T follicular helper cell (primary cell): ENCODE results near the gene MSRB1.
"Not testable (repeated sequence)": the region's sequence is repeated elsewhere in the genome, so short reads cannot be mapped to it uniquely, and the experiment has no call there.

ENCODE experiments used
- DNase-seq: peaks from one replicate; pipeline ENCODE4 v3.0.0-alpha.2; 2020; ENCODE audit warnings: low read depth

Gene MSRB1

DNA sequence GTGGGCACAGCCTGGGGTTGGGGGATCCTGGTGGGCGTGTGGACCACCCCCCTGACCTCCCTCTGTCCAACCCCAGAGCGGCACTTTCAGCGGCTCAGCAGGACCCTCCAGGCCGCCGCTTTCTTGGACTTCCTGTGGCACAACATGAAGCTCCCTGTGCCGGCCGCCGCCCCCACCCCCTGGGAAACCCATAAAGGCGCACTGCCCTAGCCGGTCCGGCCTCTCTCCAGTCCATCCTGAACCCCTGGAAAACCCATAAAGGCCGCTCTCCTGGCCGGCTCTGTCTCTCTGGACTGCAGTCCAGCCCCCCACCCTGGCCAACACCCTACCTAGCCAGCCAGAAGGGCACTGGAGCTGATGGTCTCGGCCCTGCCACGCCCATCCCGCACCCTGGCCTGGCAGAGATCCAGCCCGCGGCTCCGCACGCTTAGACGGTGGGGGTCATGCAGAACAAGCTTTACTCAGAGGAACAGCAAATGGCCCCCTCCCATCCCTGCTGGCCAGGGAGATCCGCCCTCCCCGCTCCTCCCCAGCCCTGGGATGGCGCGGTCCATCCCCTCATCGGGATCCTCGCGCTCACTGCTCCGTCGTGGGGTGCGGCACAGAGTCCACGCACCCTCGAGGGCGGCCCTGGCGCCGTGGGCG, 35.6 kb upstream of the MSRB1 start:
- no peak for DNase-seq

DNA sequence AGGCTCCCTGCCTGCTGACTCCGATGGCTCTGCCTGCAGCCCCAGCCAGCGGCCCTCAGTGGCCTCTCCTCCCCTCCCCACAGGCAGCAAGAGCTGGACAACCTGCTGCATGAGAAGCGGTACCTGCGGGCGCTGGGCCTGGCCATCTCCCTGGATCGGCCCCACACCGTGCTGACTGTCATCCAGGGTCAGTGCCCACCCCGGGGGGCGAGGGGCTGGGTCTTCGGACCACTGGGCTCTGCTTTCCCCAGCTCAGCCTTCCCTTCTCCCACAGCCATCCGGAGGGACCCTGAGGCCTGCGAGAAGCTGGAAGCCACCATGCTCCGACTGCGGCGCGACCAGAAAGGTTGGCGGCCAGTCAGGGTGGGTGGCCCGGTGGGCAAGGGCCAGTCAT, 34.9 kb upstream of the MSRB1 start:
- no peak for DNase-seq

DNA sequence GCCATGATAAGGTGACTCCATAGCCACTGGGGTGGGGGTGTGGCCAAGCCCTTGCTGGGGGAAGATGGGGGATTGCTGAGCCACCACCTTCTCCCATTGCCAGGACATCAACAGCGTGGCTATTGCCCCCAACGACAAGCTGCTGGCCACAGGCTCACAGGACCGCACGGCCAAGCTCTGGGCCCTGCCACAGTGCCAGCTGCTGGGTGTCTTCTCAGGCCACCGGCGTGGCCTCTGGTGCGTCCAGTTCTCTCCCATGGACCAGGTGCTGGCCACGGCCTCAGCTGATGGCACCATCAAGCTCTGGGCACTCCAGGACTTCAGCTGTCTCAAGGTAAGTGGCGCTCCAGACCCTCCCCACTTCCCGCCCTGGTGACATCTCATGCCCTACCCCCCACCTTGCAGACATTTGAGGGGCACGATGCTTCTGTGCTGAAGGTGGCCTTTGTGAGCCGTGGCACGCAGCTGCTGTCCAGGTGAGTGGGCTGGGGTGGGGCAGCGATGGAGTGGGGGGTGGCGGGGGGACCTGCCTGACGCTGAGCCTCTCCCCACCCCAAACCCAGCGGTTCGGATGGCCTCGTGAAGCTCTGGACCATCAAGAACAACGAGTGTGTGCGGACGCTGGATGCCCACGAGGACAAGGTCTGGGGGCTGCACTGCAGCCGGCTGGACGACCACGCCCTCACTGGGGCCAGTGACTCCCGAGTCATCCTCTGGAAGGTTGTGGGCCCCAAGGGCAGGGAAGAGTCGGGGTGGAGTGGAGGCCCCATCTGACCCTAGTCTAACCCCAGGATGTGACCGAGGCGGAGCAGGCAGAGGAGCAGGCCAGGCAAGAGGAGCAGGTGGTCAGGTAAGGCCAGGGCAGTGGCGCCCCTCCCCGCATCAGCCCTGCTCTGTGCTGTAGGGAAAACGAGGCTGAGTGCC, 34.2 kb upstream of the MSRB1 start:
- no peak for DNase-seq

DNA sequence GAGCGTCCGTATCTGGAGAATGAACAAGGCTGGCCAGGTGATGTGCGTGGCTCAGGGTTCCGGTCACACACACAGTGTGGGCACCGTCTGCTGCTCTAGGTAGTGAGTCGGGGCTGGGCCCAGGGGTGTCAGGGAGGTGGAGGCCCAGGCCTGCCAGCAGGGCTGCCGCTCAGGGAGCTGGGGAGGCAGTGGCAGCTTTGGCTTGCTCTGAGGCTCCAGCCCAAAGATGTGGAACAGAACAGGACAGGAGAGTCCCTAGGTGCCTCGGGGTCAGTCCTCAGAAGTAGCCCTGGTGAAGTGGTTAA, 33.2 kb upstream of the MSRB1 start:
- no peak for DNase-seq

DNA sequence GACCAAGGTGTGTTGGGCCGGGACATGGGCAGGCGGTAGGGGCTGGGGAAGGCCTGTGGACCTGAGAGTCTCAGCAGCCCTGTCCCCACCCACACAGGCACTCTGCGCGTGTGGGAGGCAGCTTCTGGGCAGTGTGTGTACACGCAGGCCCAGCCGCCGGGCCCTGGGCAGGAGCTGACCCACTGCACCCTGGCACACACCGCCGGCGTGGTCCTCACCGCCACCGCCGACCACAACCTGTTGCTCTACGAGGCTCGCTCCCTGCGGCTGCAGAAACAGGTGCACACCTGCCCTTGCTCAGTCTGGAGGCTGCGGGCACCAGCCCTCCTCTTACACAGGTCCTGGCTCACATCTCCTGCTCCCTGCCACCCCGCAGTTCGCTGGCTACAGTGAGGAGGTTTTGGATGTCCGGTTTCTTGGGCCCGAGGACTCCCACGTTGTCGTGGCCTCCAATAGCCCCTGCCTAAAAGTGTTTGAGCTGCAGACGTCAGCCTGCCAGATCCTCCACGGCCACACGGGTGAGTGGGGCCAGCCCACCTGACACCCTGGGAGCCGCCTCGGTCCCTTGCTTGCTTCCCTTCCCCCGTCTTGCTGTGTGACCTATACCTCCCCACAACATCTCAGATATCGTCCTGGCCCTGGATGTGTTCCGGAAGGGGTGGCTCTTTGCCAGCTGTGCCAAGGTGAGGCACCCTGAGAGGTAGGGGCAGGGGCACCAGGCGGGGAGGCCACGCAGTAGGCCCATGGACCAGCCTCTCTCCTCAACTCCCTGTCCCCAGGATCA, 32.6 kb upstream of the MSRB1 start:
- DNase-seq = no peak

DNA sequence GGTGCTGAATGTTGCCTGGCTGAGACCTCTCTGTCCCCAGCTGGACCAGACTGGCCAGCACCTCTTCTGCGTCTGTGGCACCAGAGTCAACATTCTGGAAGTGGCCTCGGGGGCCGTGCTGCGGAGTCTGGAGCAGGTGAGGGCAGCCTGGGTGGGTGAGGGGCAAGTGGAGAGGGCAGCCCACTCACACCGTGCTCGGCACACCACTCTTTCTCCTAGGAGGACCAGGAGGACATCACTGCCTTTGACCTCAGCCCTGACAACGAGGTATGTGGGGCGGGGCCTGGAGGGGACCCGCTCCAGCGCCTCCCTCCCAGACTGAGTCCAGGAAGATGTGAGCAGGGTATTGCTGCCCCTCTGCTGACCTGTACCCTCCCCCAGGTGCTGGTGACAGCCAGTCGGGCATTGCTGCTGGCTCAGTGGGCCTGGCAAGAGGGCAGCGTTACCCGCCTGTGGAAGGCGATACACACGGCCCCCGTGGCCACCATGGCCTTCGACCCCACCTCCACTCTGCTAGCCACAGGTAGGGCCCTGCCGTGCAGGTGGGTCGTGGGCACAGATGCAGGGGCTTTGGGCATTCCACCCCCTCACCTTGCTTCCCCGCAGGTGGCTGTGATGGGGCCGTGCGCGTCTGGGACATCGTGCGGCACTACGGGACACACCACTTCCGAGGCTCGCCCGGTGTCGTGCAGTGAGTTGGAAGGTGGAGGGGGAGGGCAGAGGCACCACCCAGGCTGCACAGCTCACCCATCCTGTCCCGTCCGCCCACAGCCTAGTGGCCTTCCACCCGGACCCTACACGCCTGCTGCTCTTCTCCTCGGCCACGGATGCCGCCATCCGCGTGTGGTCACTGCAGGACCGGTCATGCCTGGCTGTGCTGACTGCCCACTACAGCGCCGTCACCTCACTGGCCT, 31.4 kb upstream of the MSRB1 start:
- no peak for DNase-seq

DNA sequence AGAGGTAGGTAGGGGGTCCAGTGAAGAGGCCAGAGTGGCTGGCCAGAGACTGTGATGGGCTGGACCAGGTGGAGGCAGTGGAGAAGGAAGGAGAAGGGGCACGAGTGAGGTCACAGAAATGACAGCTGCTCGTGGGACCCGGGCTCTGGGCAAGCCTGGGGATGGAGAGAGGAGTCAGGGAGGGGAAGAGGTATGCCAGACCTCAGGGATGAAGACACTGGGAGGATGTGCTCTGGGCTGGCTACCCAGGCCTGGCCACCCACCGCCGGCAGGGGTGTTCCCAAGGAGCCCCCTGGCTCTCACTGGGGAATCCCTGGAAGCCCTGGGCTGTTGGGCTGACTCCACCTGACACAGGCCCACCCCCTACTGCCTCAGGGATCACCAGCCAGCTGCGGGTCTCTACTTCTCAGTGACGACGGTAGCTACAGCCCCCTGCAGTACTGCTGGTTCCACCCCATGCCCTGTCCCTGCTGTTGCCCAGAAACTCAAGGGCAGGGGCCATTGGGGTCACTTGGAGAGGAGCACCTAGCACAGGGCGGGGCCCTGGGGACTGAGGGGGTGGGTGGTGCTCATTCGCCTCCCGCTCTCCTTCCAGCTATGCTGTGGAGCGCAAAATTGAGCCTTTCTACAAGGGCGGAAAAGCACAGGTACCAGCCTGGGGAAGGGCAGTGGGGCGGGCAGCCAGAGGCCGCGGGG, 30.6 kb upstream of the MSRB1 start:
- DNase-seq = no peak

DNA sequence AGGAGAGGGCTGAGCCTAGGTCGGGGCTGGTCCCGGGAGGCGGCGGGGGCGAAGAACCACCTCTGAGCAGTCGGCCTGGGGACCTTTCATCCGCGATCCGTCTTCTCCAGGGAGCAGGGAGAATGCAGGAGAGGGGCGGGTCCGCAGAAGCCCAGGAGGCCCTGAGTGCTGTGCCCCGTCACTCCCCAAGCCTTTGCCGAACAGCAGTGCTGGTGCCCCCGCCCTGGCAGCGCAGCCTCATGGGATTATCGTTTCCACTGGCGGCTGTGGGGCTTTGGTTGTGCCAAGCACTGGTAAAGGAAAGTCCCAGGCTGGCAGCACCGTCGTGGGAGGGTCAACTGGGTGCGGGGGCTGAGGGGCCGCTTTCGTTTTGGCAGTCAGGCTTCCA, 29.5 kb upstream of the MSRB1 start:
- DNase-seq = no peak

DNA sequence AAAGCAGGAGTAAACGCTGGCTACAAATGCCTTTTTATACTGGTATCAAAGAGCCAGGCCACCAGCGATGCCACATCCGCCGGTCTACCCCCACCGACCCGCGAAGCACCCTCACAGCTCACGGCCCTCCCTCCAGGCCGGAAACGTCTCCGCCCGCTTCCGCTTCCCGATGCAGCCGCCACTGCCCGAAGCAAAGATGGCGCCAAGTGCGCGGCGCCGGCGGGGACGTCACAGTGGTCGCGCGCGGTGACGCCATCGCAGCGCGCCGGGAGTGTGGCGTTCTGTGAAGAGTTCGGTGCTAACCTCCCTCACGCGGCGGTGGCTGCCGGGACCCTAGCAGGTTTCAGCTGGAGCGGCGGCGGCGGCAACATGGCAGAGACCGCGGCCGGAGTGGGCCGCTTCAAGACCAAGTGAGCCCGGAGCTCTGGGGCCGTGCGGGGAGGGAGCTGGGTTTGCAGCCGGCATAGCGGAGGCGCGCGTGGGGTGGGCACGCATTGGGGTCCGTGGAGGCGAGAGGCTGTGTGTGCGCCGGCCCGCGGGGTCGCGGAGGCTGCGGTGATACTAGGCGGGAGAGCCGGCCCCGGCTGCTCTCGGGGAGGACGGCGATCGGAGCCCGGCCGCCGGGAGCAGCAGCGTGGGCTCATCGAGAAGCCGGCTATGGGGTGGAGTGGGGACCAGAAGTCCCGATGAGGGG, 28.9 kb upstream of the MSRB1 start, which contains the start of gene TBL3:
TSS of gene TBL3 (plus strand) at position 258 of the 694 bp plus-strand sequence. CDS start at position 370, 112 bp downstream.
- peak; percentile 94 for DNase-seq

DNA sequence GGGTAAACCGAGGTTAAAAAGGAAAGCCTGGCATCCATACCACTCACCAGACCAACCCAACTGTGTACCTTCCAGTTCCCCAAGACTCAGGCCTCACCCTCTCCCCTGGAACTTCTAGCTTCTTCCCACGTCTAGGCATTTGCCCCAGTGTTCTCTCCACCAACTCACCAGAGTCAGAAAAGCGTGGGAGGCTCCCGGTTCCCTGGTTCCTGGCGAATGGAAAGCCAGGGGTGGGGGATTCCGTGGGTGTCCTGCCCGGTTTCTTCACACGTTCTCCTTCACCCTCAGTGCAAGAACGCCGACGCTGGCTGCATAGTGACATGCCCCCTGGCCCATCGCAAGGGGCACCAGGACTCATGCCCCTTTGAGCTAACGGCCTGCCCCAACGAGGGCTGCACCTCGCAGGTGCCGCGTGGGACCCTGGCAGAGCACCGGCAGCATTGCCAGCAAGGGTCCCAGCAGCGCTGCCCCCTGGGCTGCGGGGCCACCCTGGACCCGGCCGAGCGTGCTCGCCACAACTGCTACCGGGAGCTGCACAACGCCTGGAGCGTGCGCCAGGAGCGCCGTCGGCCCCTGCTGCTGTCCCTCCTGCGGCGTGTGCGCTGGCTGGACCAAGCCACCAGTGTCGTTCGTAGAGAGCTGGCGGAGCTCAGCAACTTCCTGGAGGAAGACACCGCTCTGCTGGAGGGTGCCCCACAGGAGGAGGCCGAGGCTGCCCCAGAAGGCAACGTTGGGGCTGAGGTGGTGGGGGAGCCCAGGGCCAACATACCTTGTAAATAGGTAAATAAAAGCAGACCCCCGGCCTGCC, 25.4 kb upstream of the MSRB1 start:
- no peak for DNase-seq

DNA sequence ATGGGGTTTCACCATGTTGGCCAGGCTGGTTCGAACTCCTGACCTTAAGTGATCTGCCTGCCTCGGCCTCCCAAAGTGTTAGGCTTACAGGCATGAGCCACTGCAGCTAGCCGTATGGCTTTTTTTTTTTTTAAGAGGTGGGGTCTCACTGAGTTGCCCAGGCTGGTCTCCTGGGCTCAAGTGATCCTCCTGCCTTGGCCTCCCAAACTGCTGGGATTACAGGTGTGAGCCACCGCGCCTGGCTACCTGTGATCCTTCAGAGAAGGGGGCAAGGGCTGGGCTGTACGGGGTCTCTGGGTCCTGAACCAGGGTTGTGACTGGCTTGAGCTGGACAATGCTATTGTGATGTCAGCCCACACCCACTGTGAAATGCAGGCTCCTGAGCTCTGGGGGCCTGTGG, 23.5 kb upstream of the MSRB1 start, which contains the start of gene RNF151:
TSS of gene RNF151 (plus strand) at position 397 of the 400 bp plus-strand sequence. CDS start 26 bp downstream, outside the sequence.
- no peak for DNase-seq

DNA sequence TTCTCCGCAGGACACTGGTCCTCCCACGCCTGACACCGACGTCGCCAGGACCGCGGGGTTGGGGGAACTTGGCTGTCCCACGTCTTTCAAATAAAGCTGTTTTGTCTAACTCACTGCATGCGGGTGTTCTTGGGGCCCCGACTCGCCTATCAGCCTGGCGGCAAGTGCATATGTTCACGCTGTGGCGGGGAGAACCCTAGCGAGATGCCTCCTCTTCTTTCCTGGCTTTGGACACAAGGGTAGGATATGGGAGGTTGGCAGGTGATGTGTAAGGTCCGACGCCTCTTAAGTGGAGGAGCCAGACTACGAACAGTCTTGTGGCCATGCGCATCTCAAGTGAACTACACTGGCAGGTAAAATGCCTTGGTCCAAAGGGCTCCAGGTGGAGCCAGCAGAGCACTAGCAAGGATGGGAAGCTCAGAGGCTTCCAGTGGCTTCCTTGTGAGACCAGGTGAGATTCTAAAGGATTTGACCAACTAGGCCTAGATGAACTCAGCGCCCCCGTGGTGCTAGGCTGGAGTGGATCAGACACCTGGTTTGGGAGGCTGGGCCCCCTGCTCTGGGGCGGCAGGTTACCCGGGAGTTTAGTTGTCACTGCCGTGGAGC, 22.5 kb upstream of the MSRB1 start:
- DNase-seq = no peak

DNA sequence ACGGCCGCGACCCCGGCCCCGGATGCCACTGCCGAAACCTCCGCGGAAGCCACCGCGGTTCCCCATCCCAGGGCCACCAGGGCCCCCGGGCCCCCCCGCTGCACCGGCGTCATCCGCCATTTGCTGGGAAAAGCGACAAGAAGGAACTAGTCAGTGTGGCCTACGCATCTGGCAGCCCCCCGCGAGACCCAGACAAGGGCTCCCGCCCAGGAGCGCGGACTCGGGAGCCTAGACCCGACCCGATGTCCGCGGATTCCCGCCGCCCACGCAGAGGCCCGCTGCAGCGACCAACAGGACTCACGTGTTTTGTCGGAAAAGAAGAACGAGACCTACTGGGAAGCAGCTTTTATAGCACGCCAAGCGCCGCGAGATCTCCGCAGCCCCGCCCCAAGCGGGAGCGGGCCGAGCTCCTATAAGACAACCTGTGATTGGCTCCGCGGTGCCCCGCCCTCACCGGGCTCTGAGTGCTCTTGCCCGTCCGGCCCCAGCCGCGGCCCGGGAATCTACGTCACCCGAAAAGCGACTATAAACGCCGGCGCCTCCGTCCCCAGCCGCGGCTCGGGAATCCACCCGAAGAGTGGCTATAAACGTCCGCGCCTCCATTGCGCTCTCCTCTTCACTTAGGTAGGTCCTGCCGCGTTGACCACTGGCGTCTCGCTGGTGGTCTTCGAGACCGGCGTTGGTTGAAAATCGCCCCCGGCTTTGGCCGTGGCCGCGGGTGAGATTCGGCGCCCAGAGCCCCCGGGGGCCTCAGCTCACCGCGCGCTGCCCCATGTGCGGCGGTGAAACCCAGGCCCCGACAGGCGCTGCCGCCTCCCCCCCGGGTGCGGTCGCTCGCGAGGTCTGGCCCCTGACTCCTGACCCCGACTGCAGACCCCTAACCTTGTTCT, 21.8 kb upstream of the MSRB1 start, which contains the start of gene RPS2:
TSS of gene RPS2 (minus strand) at position 321 of the 890 bp plus-strand sequence. CDS start at position 120, 201 bp downstream.
- DNase-seq = peak; percentile 99

DNA sequence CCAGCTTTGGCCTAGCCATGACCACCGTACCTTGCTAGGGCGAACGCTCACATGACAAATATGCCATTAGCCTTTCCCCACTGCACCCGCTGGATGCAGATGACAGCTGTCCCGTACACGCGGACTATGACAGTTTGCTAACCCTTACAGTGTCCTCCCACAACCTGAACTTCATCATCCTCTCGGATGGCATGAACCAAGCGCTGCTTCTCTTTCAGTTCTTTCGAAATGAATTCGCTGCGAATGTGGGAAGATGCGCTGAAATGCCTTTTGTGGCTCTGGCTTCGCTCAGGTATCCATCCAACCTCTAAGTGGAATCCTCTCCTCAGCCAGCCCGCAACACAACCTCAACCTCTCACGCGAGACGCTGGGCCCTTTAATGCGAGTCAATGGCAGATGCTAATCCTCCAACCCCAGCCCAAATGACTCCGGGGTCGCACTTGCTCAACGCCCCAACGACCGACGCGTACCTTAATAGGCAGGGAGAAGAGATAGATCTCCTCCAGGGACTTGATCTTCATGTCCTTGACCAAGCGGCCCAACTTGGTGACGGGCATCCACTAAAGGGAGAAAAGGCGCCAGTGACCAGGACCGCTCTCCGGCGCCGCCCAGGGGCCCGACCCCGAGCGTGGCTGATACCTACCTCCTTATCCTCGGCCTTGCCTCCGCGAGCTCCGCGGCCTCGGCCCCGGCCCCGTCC, 21.0 kb upstream of the MSRB1 start:
- no peak for DNase-seq

DNA sequence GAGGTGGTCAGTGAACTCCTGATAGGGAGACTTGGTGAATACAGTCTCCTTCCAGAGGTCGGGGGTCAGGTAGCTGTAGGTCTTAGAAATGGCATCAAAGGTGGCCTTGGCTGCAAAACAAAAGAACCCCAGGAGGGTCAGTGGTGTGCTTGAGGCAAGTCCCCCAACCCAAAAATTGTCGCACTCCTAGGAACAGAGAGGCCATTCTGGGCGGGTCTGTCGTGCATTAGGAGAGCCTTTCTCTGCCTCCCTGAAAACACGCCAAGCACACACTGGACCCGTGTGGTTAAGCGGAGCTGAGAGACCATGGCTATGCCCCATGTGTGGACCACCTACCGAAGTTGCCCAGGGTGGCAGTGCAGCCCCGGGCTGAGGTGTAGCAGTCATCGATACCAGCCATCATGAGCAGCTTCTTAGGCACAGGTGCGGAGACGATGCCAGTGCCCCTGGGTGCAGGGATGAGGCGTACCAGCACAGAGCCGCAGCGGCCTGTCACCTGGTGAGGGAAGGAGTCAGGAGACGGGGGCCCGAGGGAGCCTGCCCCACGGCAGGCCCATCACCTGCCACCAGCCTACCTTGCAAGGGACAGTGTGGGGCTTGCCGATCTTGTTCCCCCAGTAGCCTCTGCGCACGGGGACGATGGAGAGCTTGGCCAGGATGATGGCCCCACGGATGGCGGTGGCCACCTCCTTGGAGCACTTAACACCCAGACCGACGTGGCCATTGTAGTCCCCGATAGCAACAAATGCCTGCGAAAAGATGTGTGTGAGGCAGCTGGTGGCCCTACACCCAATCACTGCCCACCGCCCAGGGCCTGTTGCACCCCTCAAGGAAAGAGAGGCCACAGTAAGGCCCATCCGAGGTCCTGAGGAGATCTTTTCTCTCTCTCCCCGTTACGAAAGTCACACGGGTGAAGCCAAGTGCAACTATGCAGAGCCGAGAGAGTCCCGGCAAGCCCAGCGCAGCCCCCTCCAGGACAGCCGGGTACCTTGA, 19.5 kb upstream of the MSRB1 start:
- not testable (repeated sequence) for DNase-seq

DNA sequence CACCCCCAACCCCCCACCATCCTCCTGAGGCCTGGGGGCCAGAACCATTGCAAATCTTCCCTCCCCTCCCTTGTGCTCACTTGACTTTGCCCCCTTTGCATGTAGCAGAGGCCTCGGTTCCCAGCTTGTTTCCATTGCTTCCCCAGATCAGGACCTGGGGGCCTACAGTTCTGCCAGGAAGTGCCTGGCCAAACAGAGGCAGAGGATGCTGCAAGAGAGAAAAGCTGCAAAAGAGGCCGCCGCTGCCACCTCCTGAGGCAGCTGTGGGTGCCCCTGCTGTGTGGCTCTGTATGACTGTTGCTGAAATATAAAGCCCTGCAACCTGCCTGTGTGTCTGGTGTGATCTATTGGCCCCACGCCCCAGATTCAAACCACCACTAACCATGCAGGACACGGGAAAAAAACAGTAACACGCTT, 18.7 kb upstream of the MSRB1 start:
- no peak for DNase-seq
